ENCODE measurements around the gene F13B.
"Not testable (repeated sequence)": the region's sequence is repeated elsewhere in the genome, so short reads cannot be mapped to it uniquely, and the experiment has no call there.

Gene F13B

DNA sequence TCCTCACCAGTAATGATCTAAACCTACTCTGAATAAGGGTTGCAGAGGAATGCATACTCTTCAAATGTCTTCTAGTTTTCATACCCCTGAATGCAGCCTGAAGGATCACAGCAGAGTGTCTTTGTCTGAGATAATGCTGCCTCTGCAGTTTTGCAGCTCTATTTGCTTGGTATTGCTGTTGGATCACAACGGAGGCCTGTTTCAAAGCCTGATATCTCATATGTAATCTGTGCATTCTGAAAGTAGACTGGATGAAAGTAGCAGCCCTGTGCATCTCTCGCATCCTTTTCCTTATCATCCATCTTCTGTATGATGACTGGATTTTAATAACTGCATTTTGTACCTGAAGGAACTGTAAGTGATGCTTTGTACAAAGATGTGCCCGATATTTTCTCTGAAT is 34.9 kb upstream of the F13B start:
- Histone ChIP-seq H3K4me1 (ENCODE audit: low read length) (no peaks in the 10 kb centered on the region), H2AFZ (ENCODE audit: low read depth, low read length) (no peak overlapping the region), H3K27me3 (ENCODE audit: low read depth, low read length) (no peaks in the 10 kb centered on the region), H3K36me3 (replicated peaks; ENCODE audit: low read depth, low read length) (peaks cover 48% of the 10 kb centered on the region), H4K20me1 (ENCODE audit: insufficient read depth, low read length) (no peaks in the 10 kb centered on the region), H3K4me2 (ENCODE audit: low read length) (no peak overlapping the region), H3K9me3 (ENCODE audit: insufficient read depth, low read length) (no peaks in the 10 kb centered on the region), H3K27ac (ENCODE audit: low read length) (no peak overlapping the region), H3K9ac (ENCODE audit: low read length) (no peak overlapping the region), H3K4me3 (ENCODE audit: low read length) (no peak overlapping the region), H3K79me2 (ENCODE audit: low read length) (0 out of 2 replicates have a peak, but pooled peaks cover 2% of the 10 kb centered on the region)
- no peak for TF ChIP-seq EZH2phosphoT487 (IDR thresholded peaks at IDR 0.05; ENCODE audit: low read depth)
- TF ChIP-seq, protein P1, sequence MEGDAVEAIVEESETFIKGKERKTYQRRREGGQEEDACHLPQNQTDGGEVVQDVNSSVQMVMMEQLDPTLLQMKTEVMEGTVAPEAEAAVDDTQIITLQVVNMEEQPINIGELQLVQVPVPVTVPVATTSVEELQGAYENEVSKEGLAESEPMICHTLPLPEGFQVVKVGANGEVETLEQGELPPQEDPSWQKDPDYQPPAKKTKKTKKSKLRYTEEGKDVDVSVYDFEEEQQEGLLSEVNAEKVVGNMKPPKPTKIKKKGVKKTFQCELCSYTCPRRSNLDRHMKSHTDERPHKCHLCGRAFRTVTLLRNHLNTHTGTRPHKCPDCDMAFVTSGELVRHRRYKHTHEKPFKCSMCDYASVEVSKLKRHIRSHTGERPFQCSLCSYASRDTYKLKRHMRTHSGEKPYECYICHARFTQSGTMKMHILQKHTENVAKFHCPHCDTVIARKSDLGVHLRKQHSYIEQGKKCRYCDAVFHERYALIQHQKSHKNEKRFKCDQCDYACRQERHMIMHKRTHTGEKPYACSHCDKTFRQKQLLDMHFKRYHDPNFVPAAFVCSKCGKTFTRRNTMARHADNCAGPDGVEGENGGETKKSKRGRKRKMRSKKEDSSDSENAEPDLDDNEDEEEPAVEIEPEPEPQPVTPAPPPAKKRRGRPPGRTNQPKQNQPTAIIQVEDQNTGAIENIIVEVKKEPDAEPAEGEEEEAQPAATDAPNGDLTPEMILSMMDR (IDR thresholded peaks at IDR 0.05; ENCODE audit: low read depth, low read length): no peak

DNA sequence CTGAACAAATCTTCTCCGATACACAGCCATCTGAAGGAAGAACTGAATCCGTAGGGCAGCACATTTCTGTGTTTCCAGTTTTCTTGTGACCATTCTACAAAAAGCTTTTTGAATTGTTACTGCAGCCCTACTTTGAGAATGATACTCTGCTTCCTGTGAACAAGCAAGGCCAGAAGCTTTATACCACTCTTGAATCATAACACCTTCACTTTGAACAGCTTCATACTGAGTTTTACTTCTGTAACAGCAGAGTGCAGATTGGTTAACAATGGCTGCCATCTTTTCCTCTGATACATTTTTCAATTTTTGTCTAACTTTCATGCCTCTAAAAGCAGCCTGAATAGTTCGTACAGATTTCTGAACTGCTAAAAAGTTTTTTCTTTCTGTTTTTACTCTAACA is 33.6 kb upstream of the F13B start:
- H3K4me1 ChIP-seq (ENCODE audit: low read length): no peaks in the 10 kb centered on the region
- peaks cover 44% of the 10 kb centered on the region for H3K36me3 ChIP-seq (replicated peaks; ENCODE audit: low read depth, low read length)
- no peak for TF ChIP-seq EZH2phosphoT487 (IDR thresholded peaks at IDR 0.05; ENCODE audit: low read depth)
- TF ChIP-seq, protein P1 (IDR thresholded peaks at IDR 0.05; ENCODE audit: low read depth, low read length): no peak
- H4K20me1 ChIP-seq (ENCODE audit: insufficient read depth, low read length): no peaks in the 10 kb centered on the region
- no peak overlapping the region for H3K27ac ChIP-seq (ENCODE audit: low read length)
- H3K79me2 ChIP-seq (ENCODE audit: low read length): no peaks in the 10 kb centered on the region
- H3K9ac ChIP-seq (ENCODE audit: low read length): no peak overlapping the region
- no peak overlapping the region for H2AFZ ChIP-seq (ENCODE audit: low read depth, low read length)
- no peaks in the 10 kb centered on the region for H3K27me3 ChIP-seq (ENCODE audit: low read depth, low read length)
- no peak overlapping the region for H3K4me3 ChIP-seq (ENCODE audit: low read length)
- no peak overlapping the region for H3K4me2 ChIP-seq (ENCODE audit: low read length)
- no peaks in the 10 kb centered on the region for H3K9me3 ChIP-seq (ENCODE audit: insufficient read depth, low read length)

DNA sequence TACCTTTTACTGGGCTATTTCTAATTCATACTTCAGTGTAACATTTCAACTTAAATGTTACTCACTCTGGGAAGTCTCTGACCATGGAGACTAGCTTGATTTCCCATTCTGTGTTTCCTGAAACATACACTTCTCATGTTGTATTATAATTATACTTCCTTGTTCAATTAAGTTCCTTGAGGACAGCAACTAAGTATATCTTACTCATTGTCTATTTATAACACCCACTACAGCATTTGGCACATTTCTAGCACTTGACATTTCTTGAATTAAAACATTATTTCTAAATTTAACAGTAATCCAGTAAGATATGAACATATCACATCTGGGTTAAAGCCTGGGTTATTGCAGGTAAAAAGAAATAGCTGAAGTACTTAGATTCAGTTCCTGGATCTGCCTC is 32.4 kb upstream of the F13B start:
- Histone ChIP-seq H3K27me3 (ENCODE audit: low read depth, low read length) (no peaks in the 10 kb centered on the region), H2AFZ (ENCODE audit: low read depth, low read length) (no peak overlapping the region), H3K4me3 (ENCODE audit: low read length) (no peak overlapping the region), H3K9me3 (ENCODE audit: insufficient read depth, low read length) (no peaks in the 10 kb centered on the region), H4K20me1 (ENCODE audit: insufficient read depth, low read length) (no peaks in the 10 kb centered on the region), H3K36me3 (replicated peaks; ENCODE audit: low read depth, low read length) (peaks cover 34% of the 10 kb centered on the region), H3K9ac (ENCODE audit: low read length) (no peak overlapping the region), H3K4me2 (ENCODE audit: low read length) (no peak overlapping the region), H3K79me2 (ENCODE audit: low read length) (no peaks in the 10 kb centered on the region), H3K4me1 (ENCODE audit: low read length) (no peaks in the 10 kb centered on the region), H3K27ac (ENCODE audit: low read length) (no peak overlapping the region)
- no peak for TF ChIP-seq EZH2phosphoT487 (IDR thresholded peaks at IDR 0.05; ENCODE audit: low read depth)
- TF ChIP-seq, protein P1 (IDR thresholded peaks at IDR 0.05; ENCODE audit: low read depth, low read length): no peak

DNA sequence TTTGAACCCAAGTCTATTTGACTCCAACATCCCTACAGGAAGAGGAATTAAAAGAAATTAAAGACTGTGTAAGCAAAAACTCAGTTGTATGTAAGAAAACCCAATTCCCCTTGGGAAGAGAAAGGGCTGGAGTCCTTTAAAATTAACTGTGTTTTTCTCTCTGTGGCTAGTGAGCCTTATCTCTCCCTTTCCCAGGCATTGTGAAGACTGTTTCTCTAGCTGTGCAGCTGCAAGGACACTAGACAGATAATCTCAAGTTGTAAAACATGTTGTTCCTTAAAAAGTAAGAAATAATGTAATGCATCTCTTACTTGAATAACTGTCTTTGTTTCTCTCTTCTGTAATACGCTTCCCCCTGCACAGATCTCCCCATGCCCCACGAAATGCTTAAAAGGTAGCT is 29.9 kb upstream of the F13B start:
- not testable (repeated sequence) for H4K20me1 ChIP-seq (ENCODE audit: insufficient read depth, low read length); H3K4me1 ChIP-seq (ENCODE audit: low read length); H2AFZ ChIP-seq (ENCODE audit: low read depth, low read length); H3K4me3 ChIP-seq (ENCODE audit: low read length); H3K27me3 ChIP-seq (ENCODE audit: low read depth, low read length); H3K27ac ChIP-seq (ENCODE audit: low read length); H3K9ac ChIP-seq (ENCODE audit: low read length); H3K79me2 ChIP-seq (ENCODE audit: low read length); H3K9me3 ChIP-seq (ENCODE audit: insufficient read depth, low read length); H3K4me2 ChIP-seq (ENCODE audit: low read length)
- peaks cover 31% of the 10 kb centered on the region for H3K36me3 ChIP-seq (replicated peaks; ENCODE audit: low read depth, low read length)

DNA sequence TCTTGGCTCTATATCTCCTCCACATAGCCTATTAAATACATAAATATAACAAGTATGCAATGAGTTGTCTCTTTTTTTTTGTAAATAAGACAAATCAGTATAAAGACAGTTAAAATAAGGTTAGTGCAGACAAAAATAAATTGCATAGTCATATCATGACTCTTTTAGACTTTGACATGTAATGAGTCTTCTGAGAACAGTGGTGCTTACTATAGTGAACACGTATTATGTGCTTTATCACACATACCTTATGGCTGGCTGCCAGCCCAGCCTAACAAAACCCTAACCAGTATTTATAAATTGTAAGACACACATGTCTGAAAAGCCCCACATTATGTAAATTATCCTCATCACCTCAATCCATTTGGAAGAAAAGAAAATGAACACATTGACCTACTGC is 29.1 kb upstream of the F13B start:
- Histone ChIP-seq H3K4me1 (ENCODE audit: low read length) (peaks cover 7% of the 10 kb centered on the region), H3K9me3 (ENCODE audit: insufficient read depth, low read length) (no peaks in the 10 kb centered on the region), H3K79me2 (ENCODE audit: low read length) (no peaks in the 10 kb centered on the region), H4K20me1 (ENCODE audit: insufficient read depth, low read length) (no peaks in the 10 kb centered on the region), H3K4me2 (ENCODE audit: low read length) (no peak overlapping the region), H3K36me3 (replicated peaks; ENCODE audit: low read depth, low read length) (peaks cover 32% of the 10 kb centered on the region), H3K9ac (ENCODE audit: low read length) (no peak overlapping the region), H2AFZ (ENCODE audit: low read depth, low read length) (no peak overlapping the region), H3K27me3 (ENCODE audit: low read depth, low read length) (no peaks in the 10 kb centered on the region), H3K27ac (ENCODE audit: low read length) (no peak overlapping the region), H3K4me3 (ENCODE audit: low read length) (no peak overlapping the region)
- TF ChIP-seq, protein P1 (IDR thresholded peaks at IDR 0.05; ENCODE audit: low read depth, low read length): no peak
- TF ChIP-seq EZH2phosphoT487 (IDR thresholded peaks at IDR 0.05; ENCODE audit: low read depth): no peak
